Measurements from ENCODE around the gene FAM76B. TPM values are rescaled to one million over a fixed set of nuclear protein-coding genes. Genes with fewer than 3 reads are reported as not detected.

Gene FAM76B
- total and polyA plus RNA-seq, 9 of the 15 experiments (the other 6 are each of a cell fraction or from before 2014, with no cell fraction given) = 22.5 to 60.0 (median 35.0) TPM

GRCh38 chr11:95725196-95725595 is 64.4 kb downstream of the FAM76B start:
- ATAC-seq (peak; percentile 81), DNase-seq (ENCODE audit: extremely low read depth in 1 of 4, low spot score in 3 of 4) (peak in 3 of 4 experiments; percentile 30 to 57 (median 42)), FAIRE-seq (peak; percentile 69)
- ChIA-PET CTCF (ENCODE audit: low intra/inter-chr PET ratio) (no interaction called here), POLR2A (interaction anchor here (0.7 to 1.8 kb wide), 4 partner anchors 9 to 123 kb away, joined by 3 to 7 read pairs (median 4); no protein-coding TSS in a partner anchor)
- H3K9ac ChIP-seq (ENCODE audit: insufficient read depth in 1 of 2, low read depth in 2 of 2, low read length in 2 of 2) = no peak overlapping the region
- no peaks in the 10 kb centered on the region; the same call in 1 of the 2 replicates for H3K9me3 ChIP-seq (replicated peaks; ENCODE audit: control insufficient read depth, insufficient read depth, low read depth, low read length)
- no peaks in the 10 kb centered on the region for H4K20me1 ChIP-seq (replicated peaks; ENCODE audit: control insufficient read depth, insufficient read depth, low read length)
- H3K4me1 ChIP-seq (replicated peaks in 1 of 2; ENCODE audit: control insufficient read depth in 2 of 2, insufficient read depth in 2 of 2, low read length in 2 of 2) = no peaks in the 10 kb centered on the region; a peak in 1 of 5 replicates
- no peak overlapping the region for H3K4me2 ChIP-seq (ENCODE audit: insufficient read depth, low read length)
- no peak overlapping the region for H3K4me3 ChIP-seq
- H3K9me1 ChIP-seq (ENCODE audit: control insufficient read depth, insufficient read depth, low read length) = no peaks in the 10 kb centered on the region
- H2AFZ ChIP-seq (ENCODE audit: low read depth, low read length) = peak overlapping the region; percentile 26; the same call in 1 of the 2 replicates
- no peaks in the 10 kb centered on the region for H3K36me3 ChIP-seq (ENCODE audit: control insufficient read depth, insufficient read depth, low read length)
- BruUV-seq (replicated peaks) = no TSS peak
- intact Hi-C loops (cut with micrococcal nuclease) (no loop called here), in situ Hi-C loops (cut with MboI) (no loop called here)
- H3K27me3 ChIP-seq (ENCODE audit: control insufficient read depth in 2 of 2, insufficient read depth in 2 of 2, low read length in 2 of 2) = no peaks in the 10 kb centered on the region
- H3K27ac ChIP-seq (ENCODE audit: extremely low read depth, low read depth, low read length) = peak overlapping the region; percentile 8; the same call in 1 of the 3 replicates
- H3K79me2 ChIP-seq (ENCODE audit: control insufficient read depth, insufficient read depth, low read length) = no peaks in the 10 kb centered on the region
- WGBS (ENCODE audit: insufficient coverage, low coverage, missing lambda C conversion rate) = 0% methylated on average over 1 of the region's 1 CpG
- TF ChIP-seq BCLAF1 (IDR thresholded peaks at IDR 0.05; ENCODE audit: borderline replicate concordance in 1 of 2, control insufficient read depth in 1 of 2, low read depth in 2 of 2, low read length in 1 of 2) = no peak
- peak; percentile 89 for TF ChIP-seq CBFA2T3 (IDR thresholded peaks at IDR 0.05)
- TF ChIP-seq TFAP4 (CRISPR knock-in tag; IDR thresholded peaks at IDR 0.05; ENCODE audit: borderline replicate concordance) = no peak
- TF ChIP-seq KHSRP (IDR thresholded peaks at IDR 0.05) = 0 out of 2 replicates have a peak, but pooled peaks have one; percentile 13
- TF ChIP-seq ZNF175 (CRISPR knock-in tag; IDR thresholded peaks at IDR 0.05; ENCODE audit: low read depth) = no peak
- TF ChIP-seq OTX1 (CRISPR knock-in tag; IDR thresholded peaks at IDR 0.05) = no peak
- TF ChIP-seq THAP7 (CRISPR knock-in tag; IDR thresholded peaks at IDR 0.05) = no peak
- TF ChIP-seq ETV1 (tag; conservative IDR thresholded peaks at IDR 0.05; ENCODE audit: low read depth) = 0 out of 2 replicates have a peak, but pooled peaks have one; percentile 11
- TF ChIP-seq CREB5 (CRISPR knock-in tag; IDR thresholded peaks at IDR 0.05) = no peak
- TF ChIP-seq TCF7L2 (IDR thresholded peaks at IDR 0.05; ENCODE audit: low read depth, low read length) = no peak
- no peak for TF ChIP-seq TARDBP (IDR thresholded peaks at IDR 0.05)
- TF ChIP-seq JUNB (CRISPR knock-in tag; conservative IDR thresholded peaks at IDR 0.05) = no peak
- TF ChIP-seq SMAD1 (IDR thresholded peaks at IDR 0.05; ENCODE audit: low read depth, low read length, partially characterized antibody) = no peak
- TF ChIP-seq ZNF57 (CRISPR knock-in tag; IDR thresholded peaks at IDR 0.05) = no peak
- TF ChIP-seq GABPA (tag; conservative IDR thresholded peaks at IDR 0.05; ENCODE audit: low read depth) = no peak
- no peak for TF ChIP-seq CGGBP1 (CRISPR knock-in tag; IDR thresholded peaks at IDR 0.05)
- no peak for TF ChIP-seq ZNF668 (CRISPR knock-in tag; IDR thresholded peaks at IDR 0.05)
- TF ChIP-seq RAD51 (IDR thresholded peaks at IDR 0.05; ENCODE audit: borderline replicate concordance, low read depth) = no peak

Measured in K562 (cell line).